ENCODE data around the gene BICRAL. TPM values are rescaled to one million over a fixed set of nuclear protein-coding genes. Genes with fewer than 3 reads are reported as not detected.

BICRAL gene
- total RNA-seq, 2 experiments from 2014 or later = 12.0 to 12.1 TPM

DNA sequence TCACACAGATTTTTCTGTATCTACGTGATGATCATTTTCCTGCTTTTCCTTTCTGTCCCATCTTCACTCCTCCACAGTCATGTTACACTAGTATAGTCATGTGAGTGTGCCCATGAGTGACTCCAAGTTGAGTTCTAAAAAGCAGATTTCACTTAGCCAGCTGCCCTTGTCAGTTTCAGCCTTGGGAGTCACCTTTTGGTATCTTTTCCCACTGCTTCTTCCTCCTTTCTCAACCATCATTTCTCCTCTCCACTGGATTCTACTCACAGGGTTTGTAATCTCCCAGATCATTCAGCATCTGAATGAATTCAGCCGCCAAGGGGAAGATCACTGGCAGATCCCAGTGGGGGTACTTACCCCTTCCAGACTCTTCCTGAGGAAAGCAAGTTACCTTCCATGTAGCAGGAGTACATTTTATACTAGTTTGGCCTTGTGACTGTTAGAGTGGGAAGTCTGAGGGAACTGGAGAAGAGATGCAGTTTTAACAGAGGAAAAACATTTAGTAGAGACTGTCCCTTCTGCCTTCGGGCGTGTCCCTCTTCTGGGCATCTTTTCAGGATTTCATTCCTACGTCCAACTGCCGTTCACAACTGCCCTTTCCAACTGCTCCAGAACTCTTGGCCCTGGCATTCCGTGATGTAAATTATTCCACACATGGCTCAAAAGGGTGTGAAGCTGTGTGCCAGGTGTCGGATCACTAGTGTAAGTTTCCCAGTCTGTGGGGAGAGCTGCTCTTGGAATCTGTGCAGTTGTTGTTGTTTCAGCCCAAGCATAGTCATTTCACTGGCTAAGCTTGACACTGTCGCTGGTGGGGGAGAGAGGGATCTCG is 38.9 kb downstream of the BICRAL start:
- Mint-ChIP-seq H3K27me3 (no peaks in the 10 kb centered on the region), H3K4me1 (ENCODE audit: low read depth) (peaks cover 24% of the 10 kb centered on the region), H3K9me3 (no peaks in the 10 kb centered on the region), H3K4me3 (no peak overlapping the region), H3K36me3 (no peaks in the 10 kb centered on the region), H3K27ac (no peak overlapping the region)
- intact Hi-C loops (cut with micrococcal nuclease) = loop anchor here (5.0 kb wide), 1 partner anchor 38 kb away; the partner anchor contains the start of gene BICRAL
- no peak for DNase-seq
- ChIA-PET CTCF (no interaction called here), POLR2A (no interaction called here)

DNA sequence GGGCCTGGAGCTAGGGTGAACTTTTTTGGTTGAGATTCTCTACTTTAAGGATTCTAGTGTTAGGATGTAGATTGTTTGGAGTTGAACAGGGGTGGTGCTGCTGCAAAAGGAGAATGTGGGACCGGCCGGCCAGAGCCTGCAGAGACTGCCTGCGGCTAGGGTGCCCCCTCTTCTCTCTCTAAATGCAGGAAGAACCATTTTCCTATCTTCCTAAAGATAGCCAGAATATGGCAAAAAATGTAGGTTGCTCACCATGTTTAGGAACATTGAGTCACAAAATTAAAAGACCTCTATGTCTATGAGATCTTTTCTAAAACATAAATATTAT is 39.5 kb downstream of the BICRAL start:
- no peaks in the 10 kb centered on the region for H3K9me3 Mint-ChIP-seq
- no peak overlapping the region for H3K27ac Mint-ChIP-seq
- no peak overlapping the region for H3K4me3 Mint-ChIP-seq
- no peak for DNase-seq
- no peaks in the 10 kb centered on the region for H3K27me3 Mint-ChIP-seq
- intact Hi-C loops (cut with micrococcal nuclease) = loop anchor here (5.0 kb wide), 1 partner anchor 39 kb away; the partner anchor contains the start of gene BICRAL
- CTCF ChIA-PET = no interaction called here
- no peaks in the 10 kb centered on the region for H3K36me3 Mint-ChIP-seq
- POLR2A ChIA-PET = no interaction called here
- H3K4me1 Mint-ChIP-seq (ENCODE audit: low read depth) = peaks cover 24% of the 10 kb centered on the region

- ChIA-PET CTCF (no interaction called here), POLR2A (no interaction called here)
- Mint-ChIP-seq H3K4me1 (ENCODE audit: low read depth) (peaks cover 24% of the 10 kb centered on the region), H3K9me3 (no peaks in the 10 kb centered on the region), H3K27ac (no peak overlapping the region), H3K4me3 (no peak overlapping the region), H3K27me3 (no peaks in the 10 kb centered on the region), H3K36me3 (no peaks in the 10 kb centered on the region)
- intact Hi-C loops (cut with micrococcal nuclease) = loop anchor here (5.0 kb wide), 1 partner anchor 40 kb away; the partner anchor contains the start of gene BICRAL
- no peak for DNase-seq
These were observed 40.0 kb downstream of the BICRAL start for GRCh38 chr6:42821846-42822245.

DNA sequence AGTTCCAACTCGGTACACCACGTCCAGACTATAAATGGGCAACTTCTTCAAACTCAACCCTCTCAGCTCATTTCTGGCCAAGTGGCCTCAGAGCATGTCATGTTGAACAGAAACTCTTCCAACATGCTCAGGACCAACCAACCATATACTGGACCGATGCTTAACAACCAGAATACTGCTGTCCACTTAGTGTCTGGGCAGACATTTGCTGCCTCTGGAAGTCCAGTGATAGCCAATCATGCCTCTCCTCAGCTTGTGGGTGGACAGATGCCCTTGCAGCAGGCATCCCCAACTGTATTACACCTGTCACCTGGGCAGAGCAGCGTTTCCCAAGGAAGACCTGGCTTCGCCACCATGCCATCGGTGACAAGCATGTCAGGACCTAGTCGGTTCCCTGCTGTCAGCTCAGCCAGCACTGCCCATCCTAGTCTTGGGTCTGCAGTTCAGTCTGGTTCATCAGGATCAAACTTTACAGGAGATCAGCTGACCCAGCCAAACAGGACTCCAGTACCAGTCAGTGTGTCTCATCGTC is 47.8 kb downstream of the BICRAL start:
- Mint-ChIP-seq H3K4me3 (no peak overlapping the region), H3K27ac (no peak overlapping the region), H3K9me3 (no peaks in the 10 kb centered on the region), H3K36me3 (peaks cover 28% of the 10 kb centered on the region), H3K27me3 (no peaks in the 10 kb centered on the region), H3K4me1 (ENCODE audit: low read depth) (peaks cover 8% of the 10 kb centered on the region)
- no peak for DNase-seq
- ChIA-PET POLR2A (no interaction called here), CTCF (no interaction called here)
- intact Hi-C loops (cut with micrococcal nuclease) = no loop called here

GRCh38 chr6:42831237-42831636 is 49.4 kb downstream of the BICRAL start:
- POLR2A ChIA-PET = no interaction called here
- DNase-seq = no peak
- H3K9me3 Mint-ChIP-seq = no peaks in the 10 kb centered on the region
- H3K4me3 Mint-ChIP-seq = no peak overlapping the region
- peaks cover 10% of the 10 kb centered on the region for H3K4me1 Mint-ChIP-seq (ENCODE audit: low read depth)
- H3K27me3 Mint-ChIP-seq = no peaks in the 10 kb centered on the region
- CTCF ChIA-PET = interaction anchor here (1.2 kb wide), 1 partner anchor 169 kb away, joined by 4 read pairs; no protein-coding TSS in a partner anchor
- no peak overlapping the region for H3K27ac Mint-ChIP-seq
- intact Hi-C loops (cut with micrococcal nuclease) = no loop called here
- peaks cover 29% of the 10 kb centered on the region for H3K36me3 Mint-ChIP-seq

- no peaks in the 10 kb centered on the region for H3K9me3 Mint-ChIP-seq
- no peaks in the 10 kb centered on the region for H3K27me3 Mint-ChIP-seq
- H3K4me3 Mint-ChIP-seq = no peak overlapping the region
- no peak for DNase-seq
- ChIA-PET POLR2A (no interaction called here), CTCF (no interaction called here)
- intact Hi-C loops (cut with micrococcal nuclease) = no loop called here
- peaks cover 16% of the 10 kb centered on the region for H3K36me3 Mint-ChIP-seq
- no peak overlapping the region for H3K27ac Mint-ChIP-seq
- H3K4me1 Mint-ChIP-seq (ENCODE audit: low read depth) = peaks cover 10% of the 10 kb centered on the region
These were observed 52.2 kb downstream of the BICRAL start for GRCh38 chr6:42834056-42834455.

GRCh38 chr6:42841844-42842584 is 60.2 kb downstream of the BICRAL start:
- Mint-ChIP-seq H3K4me3 (no peak overlapping the region), H3K27me3 (no peaks in the 10 kb centered on the region), H3K9me3 (no peaks in the 10 kb centered on the region), H3K4me1 (ENCODE audit: low read depth) (peaks cover 22% of the 10 kb centered on the region), H3K36me3 (peaks cover 9% of the 10 kb centered on the region), H3K27ac (peak overlapping the region; percentile 38)
- POLR2A ChIA-PET = no interaction called here
- DNase-seq = peak; percentile 18
- CTCF ChIA-PET = interaction anchor here (0.7 kb wide), 1 partner anchor 116 kb away, joined by 4 read pairs; no protein-coding TSS in a partner anchor
- intact Hi-C loops (cut with micrococcal nuclease) = no loop called here

DNA sequence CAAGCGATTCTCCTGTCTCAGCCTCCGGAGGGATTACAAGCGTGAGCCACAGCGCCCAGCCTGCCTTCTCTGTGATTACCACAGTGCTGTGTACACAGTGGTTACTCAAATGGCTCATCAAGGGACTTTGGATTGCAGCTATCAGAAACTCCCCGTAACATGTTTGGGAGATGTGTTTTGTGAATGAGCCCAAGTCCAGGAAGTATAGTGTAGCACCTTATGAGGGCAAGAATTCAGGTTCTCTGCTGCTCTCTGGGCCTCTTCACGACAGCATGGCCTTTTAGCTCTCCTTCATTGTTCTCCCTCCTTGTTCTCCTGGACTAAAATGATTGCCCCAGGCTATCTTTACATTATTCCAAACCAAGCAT is 63.5 kb downstream of the BICRAL start:
- ChIA-PET CTCF (interaction anchor here (1.1 to 1.2 kb wide), 2 partner anchors 119 to 184 kb away, joined by 3 to 5 read pairs; no protein-coding TSS in a partner anchor), POLR2A (interaction anchor here (0.7 kb wide), 1 partner anchor 45 kb away, joined by 3 read pairs; a partner anchor contains a TSS)
- Mint-ChIP-seq H3K4me3 (no peak overlapping the region), H3K27ac (no peak overlapping the region), H3K27me3 (no peaks in the 10 kb centered on the region), H3K4me1 (ENCODE audit: low read depth) (peaks cover 22% of the 10 kb centered on the region), H3K9me3 (no peaks in the 10 kb centered on the region), H3K36me3 (peaks cover 9% of the 10 kb centered on the region)
- DNase-seq = no peak
- intact Hi-C loops (cut with micrococcal nuclease) = no loop called here

DNA sequence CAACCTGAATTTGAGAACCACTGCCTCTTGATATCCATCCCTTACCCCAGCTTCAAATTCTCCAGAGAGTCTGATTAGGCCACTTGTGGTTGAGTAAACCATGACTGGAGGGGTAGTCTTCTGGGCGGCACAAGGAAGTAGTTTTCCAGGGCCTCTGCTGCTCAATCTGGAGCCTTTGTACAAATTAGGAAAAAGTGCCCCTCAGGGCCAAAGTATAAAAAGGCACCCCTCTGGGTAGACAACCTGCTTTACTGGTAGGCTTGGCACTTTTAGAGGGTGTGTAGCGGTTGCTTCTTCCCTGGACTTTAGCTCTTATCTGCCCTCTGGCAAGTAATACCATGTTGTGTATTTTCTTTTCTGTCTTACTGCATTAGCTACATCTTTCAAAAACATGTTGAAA is 64.7 kb downstream of the BICRAL start:
- Mint-ChIP-seq H3K27ac (no peak overlapping the region), H3K27me3 (no peaks in the 10 kb centered on the region), H3K4me1 (ENCODE audit: low read depth) (peaks cover 19% of the 10 kb centered on the region), H3K36me3 (peaks cover 9% of the 10 kb centered on the region), H3K9me3 (no peaks in the 10 kb centered on the region), H3K4me3 (no peak overlapping the region)
- ChIA-PET POLR2A (no interaction called here), CTCF (no interaction called here)
- no peak for DNase-seq
- intact Hi-C loops (cut with micrococcal nuclease) = no loop called here

DNA sequence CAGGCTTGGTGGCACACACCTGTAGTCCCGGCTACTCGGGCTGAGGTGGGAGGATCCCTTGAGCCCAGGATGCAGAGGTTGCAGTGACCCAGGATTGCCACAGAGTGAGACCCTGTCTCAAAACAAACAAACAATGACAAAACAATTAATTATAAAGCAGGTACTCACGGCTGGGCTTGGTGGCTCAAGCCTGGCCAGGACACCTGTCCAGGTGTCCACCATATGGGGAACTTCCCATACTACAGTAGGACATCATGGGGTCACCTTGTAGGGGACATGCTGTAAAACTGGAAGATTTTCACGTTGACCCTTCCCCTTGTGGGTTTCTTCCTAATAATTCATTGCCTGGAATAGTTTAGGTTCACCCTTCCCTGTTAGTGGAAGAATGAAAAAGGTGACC is 66.8 kb downstream of the BICRAL start:
- Mint-ChIP-seq H3K9me3 (no peaks in the 10 kb centered on the region), H3K27ac (no peak overlapping the region), H3K4me3 (no peak overlapping the region), H3K4me1 (ENCODE audit: low read depth) (peaks cover 5% of the 10 kb centered on the region), H3K36me3 (peaks cover 11% of the 10 kb centered on the region), H3K27me3 (no peaks in the 10 kb centered on the region)
- intact Hi-C loops (cut with micrococcal nuclease) = no loop called here
- POLR2A ChIA-PET = no interaction called here
- DNase-seq = no peak
- CTCF ChIA-PET = no interaction called here

DNA sequence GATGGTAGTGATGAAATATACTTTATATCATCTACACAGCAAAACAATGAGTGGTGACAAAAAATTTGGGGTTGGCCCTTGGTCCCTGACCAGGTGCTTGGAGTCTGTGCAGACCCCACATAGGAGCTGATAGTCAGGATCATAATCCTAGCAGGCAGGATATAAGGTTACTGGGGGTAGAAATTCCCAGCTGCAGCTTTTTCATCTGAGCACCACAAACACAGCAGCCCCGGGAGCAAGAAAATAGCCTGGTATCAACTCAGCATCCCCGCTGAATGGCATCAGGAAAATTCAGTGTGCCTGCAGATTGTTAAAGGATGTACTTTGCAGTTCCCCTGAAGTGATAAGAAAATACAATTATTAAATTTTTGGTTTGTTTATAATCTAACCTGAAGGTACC is 69.7 kb downstream of the BICRAL start:
- ChIA-PET POLR2A (no interaction called here), CTCF (no interaction called here)
- intact Hi-C loops (cut with micrococcal nuclease) = no loop called here
- Mint-ChIP-seq H3K9me3 (no peaks in the 10 kb centered on the region), H3K27ac (no peak overlapping the region), H3K4me3 (no peak overlapping the region), H3K27me3 (no peaks in the 10 kb centered on the region), H3K4me1 (ENCODE audit: low read depth) (no peaks in the 10 kb centered on the region), H3K36me3 (peaks cover 7% of the 10 kb centered on the region)
- no peak for DNase-seq

DNA sequence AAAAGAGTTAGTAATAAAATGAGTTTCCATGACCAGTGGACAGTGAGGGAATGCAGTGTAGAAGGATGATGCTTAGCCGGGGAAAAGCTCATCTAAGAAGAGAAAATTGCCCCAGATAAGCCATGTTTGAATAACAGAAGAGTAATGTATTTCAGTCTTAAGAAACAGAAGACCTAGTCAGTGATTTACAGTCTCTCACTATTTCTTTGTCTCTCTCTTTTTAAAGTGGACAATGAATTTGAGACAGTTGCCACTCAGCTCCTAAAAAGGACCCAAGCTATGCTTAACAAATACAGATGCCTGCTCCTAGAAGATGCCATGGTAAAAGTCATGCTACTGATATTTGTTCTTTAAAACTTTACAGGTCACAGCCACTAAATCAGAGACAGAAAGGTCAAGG is 78.2 kb downstream of the BICRAL start:
- Mint-ChIP-seq H3K27ac (no peak overlapping the region), H3K9me3 (no peaks in the 10 kb centered on the region)
- intact Hi-C loops (cut with micrococcal nuclease) = no loop called here

More for the DNA sequence above, 78.2 kb downstream of the BICRAL start:
- DNase-seq = no peak
- no peaks in the 10 kb centered on the region for H3K4me1 Mint-ChIP-seq (ENCODE audit: low read depth)
- H3K27me3 Mint-ChIP-seq = no peaks in the 10 kb centered on the region
- H3K4me3 Mint-ChIP-seq = no peak overlapping the region
- POLR2A ChIA-PET = no interaction called here
- peaks cover 28% of the 10 kb centered on the region for H3K36me3 Mint-ChIP-seq
- CTCF ChIA-PET = interaction anchor here (0.5 to 1.0 kb wide), 2 partner anchors 13 to 19 kb away, joined by 3 read pairs; partner anchors contain the start of gene RPL7L1
